Panc1 (cell line): Measurements from ENCODE around the gene BTG4. TPM values are rescaled to one million over a fixed set of nuclear protein-coding genes. Genes with fewer than 3 reads are reported as not detected.

Experiments used
- ATAC-seq: fragments of 200-7000 bp; cut with Tn5 transposase; 2 replicates; pipeline ENCODE4 v1.9.1; 2020; ENCODE audit warnings: mild to moderate bottlenecking, moderate library complexity
- BruUV-seq: library from RNA; stranded (reverse); fragments of 400-500 nt; replicated peaks from 2 replicates; lab custom pipeline; 2021; lab: Mats Ljungman, UMichigan
- CTCF ChIA-PET: fragments of 300-600 bp; sonication (Branson Sonifier 250); formaldehyde crosslinking; loops from one replicate; lab custom pipeline; 2022; ENCODE audit warnings: antibody characterized with exemption; lab: Charles Lee
- POLR2A ChIA-PET: fragments of 300-600 bp; sonication (Branson Sonifier 250); formaldehyde crosslinking; loops from one replicate; lab custom pipeline; 2022; ENCODE audit warnings: antibody characterized with exemption; lab: Charles Lee
- DNase-seq: peaks from one replicate; pipeline ENCODE4 v3.0.0-alpha.2; 2010; ENCODE audit warnings: low read depth, low spot score
- H3K27ac ChIP-seq: 2 replicates; pipeline ENCODE4 v1.5.1; 2011; ENCODE audit warnings: mild to moderate bottlenecking, low read length, inconsistent platforms
- H3K27me3 ChIP-seq: fragments of 200-500 bp; sonication (Bioruptor generic); 2 replicates; pipeline ENCODE4 v1.6.0; 2014; ENCODE audit warnings: low read length, inconsistent platforms; ENCODE audit not compliant: control insufficient read depth, insufficient read depth
- H3K36me3 ChIP-seq: fragments of 200-500 bp; sonication (Bioruptor generic); 2 replicates; pipeline ENCODE4 v1.5.1; 2014; ENCODE audit warnings: inconsistent platforms, mild to moderate bottlenecking, low read length, moderate library complexity; ENCODE audit not compliant: control insufficient read depth, insufficient read depth
- H3K4me1 ChIP-seq: 2 replicates; pipeline ENCODE4 v1.5.1; 2011; ENCODE audit warnings: inconsistent platforms, mild to moderate bottlenecking, low read length, moderate library complexity; ENCODE audit not compliant: control insufficient read depth, insufficient read depth
- H3K4me3 ChIP-seq, 2 experiments: 2 replicates each; pipeline ENCODE4 v1.5.1; 2011 to 2012; ENCODE audit warnings: low read depth in 2 of 2, low read length in 2 of 2, mild to moderate bottlenecking in 2 of 2, inconsistent platforms in 1 of 2, moderate library complexity in 1 of 2
- H3K9me3 ChIP-seq: fragments of 200-500 bp; sonication (Bioruptor generic); 2 replicates; pipeline ENCODE4 v1.5.1; 2014; ENCODE audit warnings: low read depth, mild to moderate bottlenecking, inconsistent platforms, low read length, moderate library complexity; ENCODE audit not compliant: control insufficient read depth, insufficient read depth
- CTCF ChIP-seq: fragments of 450-650 bp; IDR thresholded peaks from 2 replicates; pipeline ENCODE4 v1.5.1; 2017; ENCODE audit warnings: mild to moderate bottlenecking
- POLR2AphosphoS5 ChIP-seq: IDR thresholded peaks from 2 replicates; pipeline ENCODE4 v1.6.1; 2012; ENCODE audit warnings: mild to moderate bottlenecking, low read depth, low read length, moderate library complexity
- SIN3A ChIP-seq: IDR thresholded peaks from 2 replicates; pipeline ENCODE4 v1.6.1; 2012; ENCODE audit warnings: low read depth, mild to moderate bottlenecking, low read length, moderate library complexity, borderline replicate concordance; ENCODE audit not compliant: insufficient read depth
- TCF7L2 ChIP-seq: IDR thresholded peaks from 2 replicates; pipeline ENCODE4 v1.6.1; 2011; ENCODE audit warnings: mild to moderate bottlenecking, low read depth, low read length, inconsistent platforms
- in situ Hi-C: cut with HindIII; loops from 2 replicates; pipeline ENCODE4 v1.10.0; 2016; ENCODE audit warnings: low sequenced_read_pairs, low pct_unique_long_range_greater_than_20kb
- intact Hi-C: fragments of 100-400 bp; cut with micrococcal nuclease; formaldehyde crosslinking; loops from one replicate; pipeline ENCODE4 v1.10.0; 2022; ENCODE audit not compliant: unreplicated experiment
- total RNA-seq: library from RNA; stranded (reverse); gene quantifications from one replicate; pipeline ENCODE4 v1.2.1, GENCODE V29; 2021; ENCODE audit not compliant: unreplicated experiment
- TF ChIP-seq, protein P1 (sequence below), 2 experiments: IDR thresholded peaks; 2 replicates each; pipeline ENCODE4 v1.6.1; 2011 to 2012; ENCODE audit warnings: low read depth in 2 of 2, control low read depth in 1 of 2, low read length in 1 of 2, mild to moderate bottlenecking in 1 of 2, moderate library complexity in 1 of 2; ENCODE audit not compliant: insufficient read depth in 1 of 2

BTG4 gene
- total RNA-seq, 1 experiment from 2014 or later, result not detected

GRCh38 chr11:111477898-111478297 is 34.3 kb downstream of the BTG4 start:
- H3K27ac ChIP-seq, result no peak overlapping the region
- POLR2A ChIA-PET, result no interaction called here

GRCh38 chr11:111476956-111477355 is 35.2 kb downstream of the BTG4 start:
- Histone ChIP-seq H3K9me3 (no peaks in the 10 kb centered on the region), H3K27ac (no peak overlapping the region), H3K4me3 (no peak overlapping the region), H3K36me3 (no peaks in the 10 kb centered on the region), H3K27me3 (peaks cover 2% of the 10 kb centered on the region; the same call in 1 of the 2 replicates), H3K4me1 (no peaks in the 10 kb centered on the region)
- intact Hi-C loops (no loop called here), in situ Hi-C loops (no loop called here)
- no peak for TF ChIP-seq TCF7L2
- TF ChIP-seq, protein P1, sequence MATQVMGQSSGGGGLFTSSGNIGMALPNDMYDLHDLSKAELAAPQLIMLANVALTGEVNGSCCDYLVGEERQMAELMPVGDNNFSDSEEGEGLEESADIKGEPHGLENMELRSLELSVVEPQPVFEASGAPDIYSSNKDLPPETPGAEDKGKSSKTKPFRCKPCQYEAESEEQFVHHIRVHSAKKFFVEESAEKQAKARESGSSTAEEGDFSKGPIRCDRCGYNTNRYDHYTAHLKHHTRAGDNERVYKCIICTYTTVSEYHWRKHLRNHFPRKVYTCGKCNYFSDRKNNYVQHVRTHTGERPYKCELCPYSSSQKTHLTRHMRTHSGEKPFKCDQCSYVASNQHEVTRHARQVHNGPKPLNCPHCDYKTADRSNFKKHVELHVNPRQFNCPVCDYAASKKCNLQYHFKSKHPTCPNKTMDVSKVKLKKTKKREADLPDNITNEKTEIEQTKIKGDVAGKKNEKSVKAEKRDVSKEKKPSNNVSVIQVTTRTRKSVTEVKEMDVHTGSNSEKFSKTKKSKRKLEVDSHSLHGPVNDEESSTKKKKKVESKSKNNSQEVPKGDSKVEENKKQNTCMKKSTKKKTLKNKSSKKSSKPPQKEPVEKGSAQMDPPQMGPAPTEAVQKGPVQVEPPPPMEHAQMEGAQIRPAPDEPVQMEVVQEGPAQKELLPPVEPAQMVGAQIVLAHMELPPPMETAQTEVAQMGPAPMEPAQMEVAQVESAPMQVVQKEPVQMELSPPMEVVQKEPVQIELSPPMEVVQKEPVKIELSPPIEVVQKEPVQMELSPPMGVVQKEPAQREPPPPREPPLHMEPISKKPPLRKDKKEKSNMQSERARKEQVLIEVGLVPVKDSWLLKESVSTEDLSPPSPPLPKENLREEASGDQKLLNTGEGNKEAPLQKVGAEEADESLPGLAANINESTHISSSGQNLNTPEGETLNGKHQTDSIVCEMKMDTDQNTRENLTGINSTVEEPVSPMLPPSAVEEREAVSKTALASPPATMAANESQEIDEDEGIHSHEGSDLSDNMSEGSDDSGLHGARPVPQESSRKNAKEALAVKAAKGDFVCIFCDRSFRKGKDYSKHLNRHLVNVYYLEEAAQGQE (IDR thresholded peaks at IDR 0.05; ENCODE audit: insufficient read depth in 1 of 2, low read depth in 2 of 2, low read length in 1 of 2), result no peak
- no peak for TF ChIP-seq CTCF
- TF ChIP-seq POLR2AphosphoS5, result no peak
- TF ChIP-seq SIN3A, result no peak
- BruUV-seq, result no TSS peak
- ChIA-PET POLR2A (no interaction called here), CTCF (no interaction called here)
- ATAC-seq (no peak), DNase-seq (no peak)

More at GRCh38 chr11:111477898-111478297, 34.3 kb downstream of the BTG4 start:
- no TSS peak for BruUV-seq
- Histone ChIP-seq H3K4me3 (no peak overlapping the region), H3K9me3 (no peaks in the 10 kb centered on the region), H3K4me1 (no peaks in the 10 kb centered on the region), H3K36me3 (no peaks in the 10 kb centered on the region), H3K27me3 (peaks cover 2% of the 10 kb centered on the region; the same call in 1 of the 2 replicates)
- intact Hi-C loops, result no loop called here
- TF ChIP-seq SIN3A (no peak), CTCF (no peak), POLR2AphosphoS5 (no peak), TCF7L2 (no peak)
- TF ChIP-seq, protein P1 (IDR thresholded peaks at IDR 0.05; ENCODE audit: insufficient read depth in 1 of 2, low read depth in 2 of 2, low read length in 1 of 2), result no peak
- CTCF ChIA-PET, result no interaction called here
- in situ Hi-C loops, result no loop called here
- ATAC-seq (no peak), DNase-seq (no peak)
